Lower leg skin (tissue), 3 donors: Measurements from ENCODE around the gene HAO1.

ENCODE experiments used
- CTCF ChIP-seq, 3 donors: fragments of 450-650 bp; IDR thresholded peaks; one replicate each; pipeline ENCODE4 v1.5.1; 2016; ENCODE audit warnings: antibody characterized with exemption in 3 of 3, mild to moderate bottlenecking in 3 of 3, moderate library complexity in 2 of 3
- POLR2A ChIP-seq, 2 donors: fragments of 450-650 bp; IDR thresholded peaks; one replicate each; pipeline ENCODE4 v1.6.1; 2016 to 2017; ENCODE audit warnings: antibody characterized with exemption in 2 of 2, mild to moderate bottlenecking in 1 of 2, moderate library complexity in 1 of 2

GRCh38 chr20:7858734-7859250 is 81.5 kb downstream of the HAO1 start:
- TF ChIP-seq POLR2A (IDR thresholded peaks at IDR 0.05) (no peak), CTCF (IDR thresholded peaks at IDR 0.05) (no peak)
